HG02973 (cell line): ENCODE data around the gene HOXD10.

Experiments used
- ATAC-seq: cut with Tn5 transposase; IDR thresholded peaks from one replicate; pipeline ENCODE4 v1.9.1; 2021; ENCODE audit warnings: moderate library complexity; ENCODE audit not compliant: unreplicated experiment

The HOXD10 gene

DNA sequence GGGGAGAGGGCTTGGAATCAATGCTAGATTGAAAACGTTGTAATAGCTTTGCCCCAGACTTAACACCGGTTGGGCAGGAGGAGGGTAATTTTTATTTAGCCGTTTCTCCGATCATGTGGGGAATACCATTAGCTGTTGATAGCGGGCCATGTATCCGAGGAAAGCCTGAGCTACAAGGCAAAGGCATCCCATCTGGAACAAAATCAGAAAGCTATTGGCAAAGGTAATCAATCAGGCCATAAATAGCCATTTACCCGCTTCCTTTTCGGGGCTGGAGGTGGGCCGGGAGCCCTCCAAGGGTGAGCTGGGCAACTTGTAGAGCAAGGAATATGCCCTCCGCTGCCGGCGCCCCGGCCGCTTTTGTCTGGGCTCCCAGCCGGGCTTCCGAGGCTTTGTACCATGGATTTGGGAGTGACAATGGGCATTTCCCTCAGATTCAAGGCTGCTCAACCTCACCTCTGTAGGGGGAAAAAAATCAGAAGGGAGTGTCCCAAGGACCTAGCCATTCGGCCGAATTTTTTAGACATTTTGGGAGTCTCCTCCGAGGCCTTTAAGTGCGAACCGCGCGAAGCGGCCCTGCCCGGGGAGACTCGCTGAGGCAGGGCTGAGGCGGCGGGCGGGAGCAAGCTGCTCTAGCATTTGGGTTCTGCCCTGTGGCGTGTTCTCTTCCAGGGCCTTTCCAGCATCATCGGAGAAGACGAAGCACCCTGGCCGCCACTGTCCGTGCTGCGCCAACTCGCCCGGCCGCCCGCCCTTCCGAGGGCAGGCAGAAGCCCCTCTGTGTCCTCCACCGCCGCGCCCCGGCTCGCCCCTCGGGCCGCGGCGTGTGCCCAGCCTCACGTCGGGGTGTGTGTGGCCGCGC lies 4.8 kb downstream of the HOXD10 start:
- ATAC-seq, result no peak

DNA sequence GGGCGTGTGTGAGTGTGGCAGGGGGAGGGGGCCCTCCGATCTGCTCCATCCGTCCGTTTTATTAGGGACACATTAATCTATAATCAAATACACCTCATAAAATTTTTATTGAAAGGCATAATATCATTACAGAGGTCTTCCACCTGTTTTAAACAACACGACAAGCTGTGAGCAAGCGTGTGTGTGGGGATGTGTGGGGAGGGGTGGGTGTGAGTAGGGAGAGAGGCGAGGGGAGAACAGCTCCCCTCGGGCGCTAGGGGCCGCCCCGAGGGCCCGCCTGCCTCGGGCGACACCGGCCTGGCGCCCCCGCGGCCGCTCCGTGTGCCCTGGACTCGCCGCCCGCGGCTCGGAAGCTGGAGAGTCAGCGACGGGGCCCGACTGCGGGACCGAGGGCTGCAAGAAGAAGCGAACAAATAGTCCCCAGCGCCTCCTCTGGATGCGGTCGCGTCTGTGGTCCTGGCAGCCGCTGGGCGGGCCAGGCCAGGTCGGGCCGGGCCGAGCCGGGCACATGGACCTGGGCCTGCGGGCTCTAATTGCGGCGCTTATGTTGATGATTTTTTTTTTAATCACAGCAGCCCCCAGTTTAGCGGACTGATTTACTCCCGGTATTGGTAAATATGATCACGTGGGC lies 5.6 kb downstream of the HOXD10 start:
- ATAC-seq, result no peak

- ATAC-seq, result no peak
Observed at GRCh38 chr2:176122683-176123410, 6.3 kb downstream of the HOXD10 start, which contains the start of gene HOXD9. TSS of gene HOXD9 (plus strand) at chr2:176122719. CDS start at chr2:176122769, 50 bp downstream.

GRCh38 chr2:176123411-176124109 lies 7.0 kb downstream of the HOXD10 start:
- no peak for ATAC-seq

DNA sequence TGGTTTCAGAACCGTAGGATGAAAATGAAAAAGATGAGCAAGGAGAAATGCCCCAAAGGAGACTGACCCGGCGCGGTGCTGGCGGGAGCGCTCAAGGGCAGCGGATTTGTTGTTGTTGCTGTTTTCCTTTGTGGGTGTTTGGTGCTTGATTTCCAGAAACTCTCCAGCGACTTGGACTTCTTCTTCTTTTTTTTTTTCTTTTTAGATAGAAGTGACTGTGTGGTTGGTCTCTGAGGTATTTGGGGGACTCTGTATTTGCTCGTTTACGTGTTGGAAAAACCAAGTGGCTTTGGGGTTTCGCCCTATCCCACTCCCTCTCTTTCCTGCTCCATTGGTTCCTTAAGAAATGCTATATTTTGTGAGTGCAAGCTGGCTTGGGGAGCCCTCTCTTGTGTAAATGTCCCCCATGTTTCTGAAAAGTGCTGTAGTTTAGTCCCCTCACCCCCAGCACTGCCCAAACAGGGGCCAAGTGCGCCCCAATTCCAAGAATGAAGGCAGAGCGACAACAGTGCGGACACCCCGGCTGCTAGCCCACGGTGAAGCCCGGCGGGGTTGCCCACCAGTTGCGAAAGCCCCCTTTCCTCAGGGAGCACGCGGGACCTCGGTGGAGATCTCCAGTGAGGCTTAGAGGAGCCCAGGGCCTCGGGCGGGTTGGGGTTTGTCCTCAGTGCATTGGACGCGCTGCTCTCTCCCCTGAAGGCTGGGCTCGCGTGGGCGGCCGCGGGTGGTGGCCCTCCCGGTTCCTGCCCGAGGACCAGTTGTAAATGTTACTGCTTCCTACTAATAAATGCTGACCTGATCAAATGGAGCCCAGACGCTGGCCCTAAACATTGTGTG lies 7.8 kb downstream of the HOXD10 start:
- ATAC-seq, result no peak

GRCh38 chr2:176124947-176125771 lies 8.6 kb downstream of the HOXD10 start:
- ATAC-seq, result no peak

DNA sequence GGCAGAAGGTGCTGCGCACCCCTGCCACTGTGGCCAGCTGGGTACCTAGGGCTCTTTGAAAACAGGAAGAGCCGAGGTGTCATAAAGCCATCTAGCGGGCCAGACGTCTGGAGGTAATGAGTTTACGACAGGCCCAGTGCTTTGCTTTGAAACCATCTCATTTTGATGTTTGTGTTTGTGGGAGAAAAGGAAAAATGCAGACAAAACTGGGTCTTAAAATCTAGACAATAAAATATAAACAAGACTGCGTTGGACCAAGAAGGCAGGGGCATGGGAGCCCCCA lies 9.1 kb downstream of the HOXD10 start:
- ATAC-seq, result no peak

DNA sequence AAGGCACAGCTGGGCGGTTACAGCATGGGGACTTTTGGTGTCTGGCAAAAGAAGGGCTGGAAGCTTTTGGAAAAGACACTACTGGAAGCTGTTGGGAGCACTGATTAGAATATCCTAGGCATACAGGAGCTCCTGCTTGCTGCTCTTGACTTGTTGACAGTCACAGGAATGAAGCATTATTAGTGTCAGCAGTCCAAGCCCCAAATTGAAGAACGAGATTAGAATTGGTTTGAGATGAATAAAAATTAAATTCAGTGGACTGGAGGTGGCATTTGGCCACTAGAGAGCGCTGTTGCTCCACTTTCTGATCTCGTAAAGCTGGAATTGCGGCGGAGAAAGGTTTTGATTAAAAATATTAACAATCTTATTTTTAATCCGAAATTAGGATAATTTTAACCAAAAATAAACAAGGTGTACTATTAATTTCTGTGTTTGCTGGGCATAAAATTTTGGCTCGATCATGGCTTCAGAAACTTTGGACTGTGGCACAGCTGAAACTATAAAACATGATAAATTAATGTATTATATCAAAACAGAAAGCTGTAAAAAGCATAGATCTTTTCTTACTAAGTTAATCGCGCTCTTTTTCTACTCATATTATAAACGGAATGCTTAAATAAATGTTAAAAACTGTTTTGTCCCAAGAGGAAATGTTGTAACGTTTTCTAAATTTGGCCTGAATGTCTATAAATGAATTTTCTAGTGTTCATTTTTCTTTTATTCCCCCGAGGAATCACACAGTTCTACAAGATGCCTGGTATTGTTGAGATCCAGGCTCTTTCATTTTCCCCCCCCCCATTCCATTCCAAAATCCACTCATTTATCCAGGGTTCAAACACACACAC lies 10.6 kb downstream of the HOXD10 start:
- no peak for ATAC-seq

- ATAC-seq, result no peak
Observed at GRCh38 chr2:176127774-176128072, 11.1 kb downstream of the HOXD10 start.

DNA sequence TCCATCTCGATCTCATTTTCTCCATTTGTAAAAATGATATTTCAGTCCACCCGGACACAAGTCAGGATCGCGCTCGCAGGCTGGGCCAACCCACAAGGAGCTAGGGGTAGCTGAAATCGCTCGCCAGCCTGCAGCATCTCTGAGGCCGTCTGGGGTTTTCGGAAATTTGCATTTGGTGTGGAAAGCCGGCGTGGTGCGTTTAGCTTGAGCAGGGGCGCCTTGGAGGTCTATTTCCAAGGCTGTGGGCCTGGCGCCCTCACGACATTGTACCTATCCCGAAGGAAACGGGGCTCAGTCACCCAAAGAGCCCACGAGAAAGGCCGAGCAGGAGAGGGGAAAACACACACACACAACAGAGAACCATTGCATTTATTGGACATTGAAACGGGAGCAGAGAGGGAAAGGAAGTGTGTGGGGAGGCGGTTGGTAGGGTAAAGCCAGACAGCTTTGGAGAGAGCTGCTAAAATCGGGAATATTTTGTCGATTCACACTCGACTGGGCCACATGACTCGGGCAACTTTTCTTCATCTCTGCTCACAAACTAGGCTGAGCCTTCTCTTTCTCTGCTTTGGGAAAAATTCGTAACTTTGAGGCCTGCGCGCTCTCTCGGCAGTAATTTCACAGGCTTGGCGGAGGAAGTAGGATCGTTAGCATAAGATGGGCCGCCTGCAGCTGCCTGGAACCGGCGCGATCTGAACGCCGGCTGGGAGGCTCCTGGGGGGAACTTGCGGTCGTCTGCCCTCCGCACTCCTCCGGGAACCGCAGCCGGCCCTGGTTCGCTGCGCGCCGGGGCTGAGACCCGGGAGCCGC lies 11.8 kb downstream of the HOXD10 start:
- ATAC-seq, result no peak

- ATAC-seq, result no peak
Observed at GRCh38 chr2:176128982-176129796, 12.6 kb downstream of the HOXD10 start, which contains the start of gene HOXD8. TSS of gene HOXD8 (plus strand) at chr2:176129705. CDS start at chr2:176130367, 662 bp downstream.

DNA sequence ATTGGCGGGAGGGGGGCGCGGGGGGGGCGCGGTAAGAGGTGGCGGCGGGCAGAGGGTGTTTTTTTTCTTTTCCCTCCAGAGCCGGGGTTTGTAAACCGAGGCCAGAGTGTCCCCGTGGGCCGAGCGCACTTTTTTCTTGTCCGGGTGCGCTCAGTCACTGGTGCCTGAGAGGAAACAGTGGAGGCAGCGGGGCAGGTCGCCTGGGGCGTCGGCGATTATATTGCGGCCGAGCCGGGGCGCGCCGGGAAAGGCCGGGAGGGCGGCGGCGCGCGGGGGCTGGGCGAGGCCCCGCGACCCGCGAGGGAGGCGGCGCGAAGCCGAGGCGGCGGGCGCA lies 13.2 kb downstream of the HOXD10 start:
- no peak for ATAC-seq

DNA sequence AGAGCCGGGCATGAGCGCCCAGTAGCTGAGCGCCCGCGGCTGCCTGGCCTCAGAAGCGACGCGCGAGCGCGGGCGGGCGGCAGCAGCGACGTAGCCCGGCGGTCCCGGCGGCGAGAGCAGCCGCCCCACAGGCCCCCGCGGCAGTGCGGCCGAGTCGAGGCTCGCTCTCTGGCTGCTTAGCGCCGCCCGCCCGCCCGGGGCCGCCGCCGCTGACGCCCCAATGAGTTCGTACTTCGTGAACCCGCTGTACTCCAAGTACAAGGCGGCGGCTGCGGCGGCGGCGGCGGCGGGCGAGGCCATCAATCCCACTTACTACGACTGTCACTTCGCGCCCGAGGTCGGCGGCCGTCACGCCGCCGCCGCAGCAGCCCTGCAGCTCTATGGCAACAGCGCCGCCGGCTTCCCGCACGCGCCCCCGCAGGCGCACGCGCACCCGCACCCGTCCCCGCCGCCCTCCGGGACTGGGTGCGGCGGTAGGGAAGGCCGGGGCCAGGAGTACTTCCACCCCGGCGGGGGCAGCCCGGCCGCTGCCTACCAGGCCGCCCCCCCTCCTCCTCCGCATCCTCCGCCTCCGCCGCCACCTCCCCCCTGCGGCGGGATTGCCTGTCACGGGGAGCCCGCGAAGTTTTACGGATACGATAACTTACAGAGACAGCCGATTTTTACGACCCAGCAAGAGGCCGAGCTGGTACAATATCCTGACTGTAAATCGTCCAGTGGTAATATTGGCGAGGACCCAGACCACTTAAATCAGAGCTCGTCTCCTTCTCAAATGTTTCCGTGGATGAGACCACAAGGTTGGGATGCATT lies 13.8 kb downstream of the HOXD10 start:
- ATAC-seq, result no peak

GRCh38 chr2:176130957-176131847 lies 14.6 kb downstream of the HOXD10 start:
- ATAC-seq, result no peak

DNA sequence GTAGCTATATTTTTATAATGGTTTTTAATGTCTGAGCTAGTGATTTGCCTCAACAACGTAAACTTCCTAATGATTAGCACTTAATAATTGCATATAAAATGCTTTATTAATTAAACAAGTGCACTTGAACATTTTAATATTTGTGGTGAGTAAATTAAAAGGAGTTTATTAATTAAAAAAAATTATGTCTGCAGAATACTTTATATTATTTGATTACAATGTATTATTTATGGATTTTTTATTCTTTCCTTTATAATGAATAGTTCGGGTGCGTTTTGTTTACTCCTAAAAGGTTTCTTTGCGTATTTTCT lies 15.2 kb downstream of the HOXD10 start:
- no peak for ATAC-seq
